Mesendoderm (in vitro differentiated cells): ENCODE results near the gene EID2B.

Experiments
- DNase-seq: peaks from one replicate; pipeline ENCODE4 v3.0.0; 2013
- H2AK5ac ChIP-seq: 2 replicates; pipeline ENCODE4 v1.6.1; 2013; ENCODE audit warnings: low read length, inconsistent platforms
- H2BK120ac ChIP-seq: 2 replicates; pipeline ENCODE4 v1.6.1; 2013; ENCODE audit warnings: low read depth, mild to moderate bottlenecking, low read length, moderate library complexity, mixed read lengths
- H2BK15ac ChIP-seq: replicated peaks from 2 replicates; pipeline ENCODE4 v1.6.1; 2013; ENCODE audit warnings: low read depth, mild to moderate bottlenecking, moderate library complexity
- H2BK5ac ChIP-seq: 2 replicates; pipeline ENCODE4 v1.6.1; 2013; ENCODE audit warnings: low read length, inconsistent platforms
- H3K18ac ChIP-seq: 2 replicates; pipeline ENCODE4 v1.6.1; 2013; ENCODE audit warnings: mild to moderate bottlenecking, low read length, mixed read lengths
- H3K23ac ChIP-seq: one replicate; pipeline ENCODE4 v1.6.1; 2013; ENCODE audit warnings: low read length
- H3K27ac ChIP-seq: 2 replicates; pipeline ENCODE4 v1.5.1; 2013; ENCODE audit warnings: low read depth, mild to moderate bottlenecking, inconsistent platforms, low read length, moderate library complexity
- H3K27me3 ChIP-seq: 2 replicates; pipeline ENCODE4 v1.6.1; 2013; ENCODE audit warnings: low read length, control low read depth, mild to moderate bottlenecking, inconsistent platforms; ENCODE audit not compliant: insufficient read depth, poor library complexity
- H3K36me3 ChIP-seq: 2 replicates; pipeline ENCODE4 v1.6.1; 2013; ENCODE audit warnings: low read length, inconsistent platforms; ENCODE audit not compliant: control insufficient read depth, insufficient read depth
- H3K4ac ChIP-seq: one replicate; pipeline ENCODE4 v1.6.1; 2013; ENCODE audit warnings: low read depth, mild to moderate bottlenecking, low read length, moderate library complexity
- H3K4me1 ChIP-seq: 2 replicates; pipeline ENCODE4 v1.6.1; 2013; ENCODE audit warnings: low read depth, low read length, inconsistent platforms; ENCODE audit not compliant: control insufficient read depth
- H3K4me2 ChIP-seq: 2 replicates; pipeline ENCODE4 v1.6.1; 2013; ENCODE audit warnings: low read length
- H3K4me3 ChIP-seq: 2 replicates; pipeline ENCODE4 v1.5.1; 2013; ENCODE audit warnings: mild to moderate bottlenecking, low read length
- H3K56ac ChIP-seq: one replicate; pipeline ENCODE4 v1.6.1; 2013; ENCODE audit warnings: low read length
- H3K79me1 ChIP-seq: 2 replicates; pipeline ENCODE4 v1.6.1; 2013; ENCODE audit warnings: low read length, inconsistent platforms
- H3K79me2 ChIP-seq: 2 replicates; pipeline ENCODE4 v1.6.1; 2013; ENCODE audit warnings: mild to moderate bottlenecking, low read length; ENCODE audit not compliant: control insufficient read depth, insufficient read depth
- H3K9ac ChIP-seq: 2 replicates; pipeline ENCODE4 v1.6.1; 2013; ENCODE audit warnings: low read length, inconsistent platforms
- H4K5ac ChIP-seq: one replicate; pipeline ENCODE4 v1.6.1; 2013; ENCODE audit warnings: low read length
- H4K8ac ChIP-seq: one replicate; pipeline ENCODE4 v1.6.1; 2013; ENCODE audit warnings: low read depth, mild to moderate bottlenecking, control low read depth, low read length, moderate library complexity
- WGBS: extraction: QIAGEN DNeasy Blood & Tissue Kit; methylation state at CpG from one replicate; pipeline ENCODE4 v1.1.7; 2013; ENCODE audit warnings: low lambda C conversion rate, missing lambda C conversion rate; ENCODE audit not compliant: insufficient coverage; ENCODE audit errors: extremely low coverage; 5-methylcytosine and 5-hydroxymethylcytosine counted together

EID2B gene

GRCh38 chr19:39531834-39532232 is 819 bp downstream of the EID2B start:
- Histone ChIP-seq H3K79me1 (peaks cover 2% of the 10 kb centered on the region), H2AK5ac (no peak overlapping the region), H2BK15ac (no peak overlapping the region), H3K79me2 (no peaks in the 10 kb centered on the region), H3K36me3 (no peaks in the 10 kb centered on the region), H3K4ac (no peak overlapping the region), H2BK120ac (no peak overlapping the region), H4K5ac (no peak overlapping the region), H3K4me1 (no peaks in the 10 kb centered on the region), H3K27ac (no peak overlapping the region), H2BK5ac (no peak overlapping the region), H3K18ac (no peak overlapping the region), H3K9ac (peak overlapping the region; percentile 83), H4K8ac (no peak overlapping the region), H3K23ac (no peak overlapping the region), H3K27me3 (no peaks in the 10 kb centered on the region), H3K4me2 (peak overlapping the region; percentile 100), H3K4me3 (peak overlapping the region; percentile 88), H3K56ac (peak overlapping the region; percentile 96)
- DNase-seq, result no peak
- WGBS, result no CpG with 5 or more reads among the region's 14 CpGs

- DNase-seq, result no peak
- Histone ChIP-seq H3K4me2 (no peak overlapping the region), H2BK120ac (no peak overlapping the region), H2AK5ac (no peak overlapping the region), H3K4ac (no peak overlapping the region), H3K27ac (no peak overlapping the region), H4K5ac (no peak overlapping the region), H2BK15ac (no peak overlapping the region), H3K23ac (no peak overlapping the region), H3K36me3 (no peaks in the 10 kb centered on the region), H4K8ac (no peak overlapping the region), H3K27me3 (no peaks in the 10 kb centered on the region), H3K79me2 (no peaks in the 10 kb centered on the region), H3K9ac (no peak overlapping the region), H3K18ac (no peak overlapping the region), H3K4me3 (no peak overlapping the region), H3K56ac (no peak overlapping the region), H2BK5ac (no peak overlapping the region), H3K4me1 (no peaks in the 10 kb centered on the region), H3K79me1 (no peaks in the 10 kb centered on the region)
- no CpG with 5 or more reads among the region's 3 CpGs for whole genome bisulfite sequencing
Measured at GRCh38 chr19:39525205-39525604, 7.4 kb downstream of the EID2B start.

- Histone ChIP-seq H2BK120ac (no peak overlapping the region), H2BK5ac (no peak overlapping the region), H3K4ac (no peak overlapping the region), H3K27me3 (no peaks in the 10 kb centered on the region), H3K79me1 (no peaks in the 10 kb centered on the region), H3K18ac (no peak overlapping the region), H3K4me1 (no peaks in the 10 kb centered on the region), H3K79me2 (no peaks in the 10 kb centered on the region), H3K4me3 (no peak overlapping the region), H2BK15ac (no peak overlapping the region), H4K8ac (no peak overlapping the region), H3K4me2 (no peak overlapping the region), H3K27ac (no peak overlapping the region), H3K36me3 (no peaks in the 10 kb centered on the region), H3K56ac (no peak overlapping the region), H3K23ac (no peak overlapping the region), H2AK5ac (no peak overlapping the region), H4K5ac (no peak overlapping the region), H3K9ac (no peak overlapping the region)
- no peak for DNase-seq
- WGBS, result no CpG with 5 or more reads among the region's 8 CpGs
Measured at GRCh38 chr19:39524495-39524894, 8.2 kb downstream of the EID2B start.

GRCh38 chr19:39520541-39521484 is 11.8 kb downstream of the EID2B start:
- no peak overlapping the region for H3K4me3 ChIP-seq
- no peak for DNase-seq
- H3K4me1 ChIP-seq, result no peaks in the 10 kb centered on the region
- H3K79me1 ChIP-seq, result peaks cover 5% of the 10 kb centered on the region
- H3K4me2 ChIP-seq, result no peak overlapping the region
- no peak overlapping the region for H3K23ac ChIP-seq
- H3K9ac ChIP-seq, result no peak overlapping the region
- no peak overlapping the region for H3K18ac ChIP-seq
- H2AK5ac ChIP-seq, result no peak overlapping the region
- no peak overlapping the region for H3K4ac ChIP-seq
- no peak overlapping the region for H3K27ac ChIP-seq
- no peaks in the 10 kb centered on the region for H3K36me3 ChIP-seq
- H3K56ac ChIP-seq, result no peak overlapping the region
- H3K79me2 ChIP-seq, result no peaks in the 10 kb centered on the region
- no peak overlapping the region for H2BK5ac ChIP-seq
- H4K8ac ChIP-seq, result no peak overlapping the region
- H2BK15ac ChIP-seq, result no peak overlapping the region
- H4K5ac ChIP-seq, result no peak overlapping the region
- no CpG with 5 or more reads among the region's 8 CpGs for WGBS
- H2BK120ac ChIP-seq, result no peak overlapping the region
- no peaks in the 10 kb centered on the region for H3K27me3 ChIP-seq

- Histone ChIP-seq H2BK5ac (no peak overlapping the region), H3K27ac (no peak overlapping the region), H3K79me2 (no peaks in the 10 kb centered on the region), H3K36me3 (no peaks in the 10 kb centered on the region), H2BK120ac (no peak overlapping the region), H2BK15ac (no peak overlapping the region), H3K56ac (peak overlapping the region; percentile 75), H3K9ac (peak overlapping the region; percentile 59), H3K23ac (no peak overlapping the region), H3K79me1 (peaks cover 5% of the 10 kb centered on the region), H4K5ac (no peak overlapping the region), H3K4me3 (no peak overlapping the region), H3K18ac (no peak overlapping the region), H3K4me1 (no peaks in the 10 kb centered on the region), H4K8ac (no peak overlapping the region), H3K4me2 (peak overlapping the region; percentile 16), H3K27me3 (peaks cover 1% of the 10 kb centered on the region), H3K4ac (peak overlapping the region; percentile 47), H2AK5ac (no peak overlapping the region)
- DNase-seq, result no peak
- WGBS, result no CpG with 5 or more reads among the region's 9 CpGs
Measured at GRCh38 chr19:39518975-39519374, 13.7 kb downstream of the EID2B start.
